PC-3 (cell line): Measurements from ENCODE around the gene LBHD2. TPM values are rescaled to one million over a fixed set of nuclear protein-coding genes. Genes with fewer than 3 reads are reported as not detected.

ENCODE experiments used
- ATAC-seq: fragments of 200-7000 bp; cut with Tn5 transposase; 2 replicates; pipeline ENCODE4 v1.9.1; 2020; ENCODE audit warnings: mild to moderate bottlenecking, moderate library complexity
- Bru-seq: library from RNA; stranded (reverse); fragments of 400-500 nt; gene quantifications from one replicate; lab custom pipeline; 2021; lab: Mats Ljungman, UMichigan
- BruChase-seq, 2 experiments: library from RNA; stranded (reverse); fragments of 400-500 nt; gene quantifications; one replicate each; lab custom pipeline; 2021; lab: Mats Ljungman, UMichigan
- BruUV-seq: library from RNA; stranded (reverse); fragments of 400-500 nt; replicated peaks from 2 replicates; lab custom pipeline; 2021; lab: Mats Ljungman, UMichigan
- CTCF ChIA-PET: fragments of 300-600 bp; sonication (Branson Sonifier 250); formaldehyde crosslinking; loops from one replicate; lab custom pipeline; 2022; ENCODE audit warnings: antibody characterized with exemption; lab: Charles Lee
- POLR2A ChIA-PET: fragments of 300-600 bp; sonication (Branson Sonifier 250); formaldehyde crosslinking; loops from one replicate; lab custom pipeline; 2022; ENCODE audit warnings: antibody characterized with exemption; ENCODE audit not compliant: unreplicated experiment; lab: Charles Lee
- DNase-seq: peaks from one replicate; pipeline ENCODE4 v3.0.0-alpha.2; 2015
- H2AFZ ChIP-seq: fragments of 300-600 bp; sonication (generic); 2 replicates; pipeline ENCODE4 v1.6.0; 2016; ENCODE audit warnings: antibody characterized with exemption, low read length
- H3F3A ChIP-seq: fragments of 300-600 bp; sonication (generic); one replicate; pipeline ENCODE4 v1.6.0; 2017; ENCODE audit warnings: antibody characterized with exemption, low read length, control low read depth, mild to moderate bottlenecking; ENCODE audit not compliant: unreplicated experiment
- H3K27ac ChIP-seq: fragments of 300-600 bp; sonication (generic); 2 replicates; pipeline ENCODE4 v1.5.1; 2016; ENCODE audit warnings: mild to moderate bottlenecking, low read length
- H3K27me3 ChIP-seq: fragments of 300-600 bp; sonication (generic); 2 replicates; pipeline ENCODE4 v1.6.1; 2016; ENCODE audit warnings: low read length, mixed read lengths
- H3K36me3 ChIP-seq: fragments of 300-600 bp; sonication (generic); 2 replicates; pipeline ENCODE4 v1.6.1; 2016; ENCODE audit warnings: low read depth, mixed run types, low read length, mixed read lengths
- H3K4me1 ChIP-seq: fragments of 300-600 bp; sonication (generic); 2 replicates; pipeline ENCODE4 v1.5.1; 2016; ENCODE audit warnings: low read length; ENCODE audit not compliant: insufficient read depth
- H3K4me2 ChIP-seq: fragments of 300-600 bp; sonication (generic); 2 replicates; pipeline ENCODE4 v1.6.0; 2016; ENCODE audit warnings: low read length
- H3K4me3 ChIP-seq: fragments of 300-600 bp; sonication (generic); 2 replicates; pipeline ENCODE4 v1.5.1; 2016; ENCODE audit warnings: mild to moderate bottlenecking, low read length, mixed read lengths
- H3K79me2 ChIP-seq: fragments of 300-600 bp; sonication (generic); 2 replicates; pipeline ENCODE4 v1.6.1; 2017; ENCODE audit warnings: low read length, mixed read lengths
- H3K9ac ChIP-seq: fragments of 300-600 bp; sonication (generic); 2 replicates; pipeline ENCODE4 v1.6.0; 2016; ENCODE audit warnings: mild to moderate bottlenecking, low read length
- H3K9me2 ChIP-seq: fragments of 300-600 bp; sonication (generic); replicated peaks from 2 replicates; pipeline ENCODE4 v1.6.1; 2016; ENCODE audit warnings: mixed run types, low read length, mixed read lengths
- H3K9me3 ChIP-seq: fragments of 300-600 bp; sonication (generic); 2 replicates; pipeline ENCODE4 v1.6.1; 2016; ENCODE audit warnings: low read length, mixed read lengths
- H4K20me1 ChIP-seq: fragments of 300-600 bp; sonication (generic); 2 replicates; pipeline ENCODE4 v1.6.1; 2016; ENCODE audit warnings: low read length, mixed read lengths
- CTCF ChIP-seq: fragments of 300-600 bp; sonication (generic); conservative IDR thresholded peaks from 2 replicates; pipeline ENCODE4 v1.5.1; 2017; ENCODE audit warnings: antibody characterized with exemption, low read depth, mild to moderate bottlenecking, low read length
- EZH2 ChIP-seq: fragments of 300-600 bp; sonication (generic); IDR thresholded peaks from one replicate; pipeline ENCODE4 v1.6.1; 2017; ENCODE audit warnings: antibody characterized with exemption, mild to moderate bottlenecking, low read length; ENCODE audit not compliant: unreplicated experiment
- EZH2phosphoT487 ChIP-seq: fragments of 300-600 bp; sonication (generic); IDR thresholded peaks from 2 replicates; pipeline ENCODE4 v1.6.1; 2018; ENCODE audit warnings: mild to moderate bottlenecking, antibody characterized with exemption, low read length, borderline replicate concordance
- intact Hi-C: fragments of 100-400 bp; cut with micrococcal nuclease; formaldehyde crosslinking; loops from 2 replicates; pipeline ENCODE4 v1.9.0; 2023
- long read RNA-seq: library from polyadenylated mRNA; unstranded; transcript quantifications from one replicate; pipeline ENCODE4 v2.0.0, GENCODE V29; 2021; ENCODE audit not compliant: unreplicated experiment
- total RNA-seq: library from RNA; depleted of rRNA; stranded (reverse); fragments of >200 nt; gene quantifications from 2 replicates; pipeline ENCODE4 v1.2.3, GENCODE V29; 2014; rRNA removed

LBHD2 gene
- total RNA-seq (not detected in 2 replicates), Bru-seq, nascent RNA (not detected), BruChase-seq, experiment 1, labeled RNA remaining after a 6-hour chase (percentile 6 among the genes with signal in this experiment), BruChase-seq, experiment 2, labeled RNA remaining after a 2-hour chase (not detected)
- long read RNA-seq: 0 reads

- no peak for ATAC-seq
- TF ChIP-seq CTCF: no peak
- TF ChIP-seq EZH2phosphoT487: no peak
- no peak for TF ChIP-seq EZH2
- Histone ChIP-seq H3K36me3 (no peaks in the 10 kb centered on the region), H3K4me1 (no peaks in the 10 kb centered on the region), H3K9ac (no peak within 1 kb of the TSS), H3K4me2 (no peak within 1 kb of the TSS), H4K20me1 (no peaks in the 10 kb centered on the region), H2AFZ (no peak within 1 kb of the TSS), H3K9me2 (no peaks in the 10 kb centered on the region), H3K4me3 (no peak within 1 kb of the TSS), H3K27ac (no peak within 1 kb of the TSS), H3K27me3 (no peaks in the 10 kb centered on the region), H3K79me2 (no peaks in the 10 kb centered on the region), H3F3A (no peaks in the 10 kb centered on the region), H3K9me3 (no peaks in the 10 kb centered on the region)
- DNase-seq: no peak
- CTCF ChIA-PET: no interaction called here
- no TSS peak for BruUV-seq
- intact Hi-C loops: no loop called here
- POLR2A ChIA-PET: no interaction called here
Observed at GRCh38 chr14:103084021-103084919, at the start of gene LBHD2. LBHD2 (plus strand) TSS chr14:103084210; CDS start chr14:103086013, 1,803 bp downstream.

- H2AFZ ChIP-seq: no peak overlapping the region
- no peaks in the 10 kb centered on the region for H3K27me3 ChIP-seq
- no peaks in the 10 kb centered on the region for H3K9me3 ChIP-seq
- no peak overlapping the region for H3K27ac ChIP-seq
- intact Hi-C loops: no loop called here
- peaks cover 10% of the 10 kb centered on the region for H3K36me3 ChIP-seq
- no TSS peak for BruUV-seq
- no peak overlapping the region for H3K9ac ChIP-seq
- CTCF ChIA-PET: no interaction called here
- no peak overlapping the region for H3K4me3 ChIP-seq
- TF ChIP-seq EZH2phosphoT487 (no peak), CTCF (no peak), EZH2 (no peak)
- no peaks in the 10 kb centered on the region for H3K4me1 ChIP-seq
- no peaks in the 10 kb centered on the region for H3F3A ChIP-seq
- DNase-seq: no peak
- H4K20me1 ChIP-seq: peaks cover 21% of the 10 kb centered on the region; the same call in 1 of the 2 replicates
- POLR2A ChIA-PET: interaction anchor here (0.6 kb wide), 1 partner anchor 173 kb away, joined by 3 read pairs; no protein-coding TSS in a partner anchor
- ATAC-seq: no peak
- H3K4me2 ChIP-seq: no peak overlapping the region
- H3K79me2 ChIP-seq: peaks cover 98% of the 10 kb centered on the region
- H3K9me2 ChIP-seq: no peaks in the 10 kb centered on the region
Observed at GRCh38 chr14:103041464-103041863, 42.5 kb upstream of the LBHD2 start.
